Measurements from ENCODE around the gene PRRC2C. TPM values are rescaled to one million over a fixed set of nuclear protein-coding genes. Genes with fewer than 3 reads are reported as not detected.

Gene PRRC2C
- total RNA-seq, 2 experiments from 2014 or later = 357 to 387 TPM

DNA sequence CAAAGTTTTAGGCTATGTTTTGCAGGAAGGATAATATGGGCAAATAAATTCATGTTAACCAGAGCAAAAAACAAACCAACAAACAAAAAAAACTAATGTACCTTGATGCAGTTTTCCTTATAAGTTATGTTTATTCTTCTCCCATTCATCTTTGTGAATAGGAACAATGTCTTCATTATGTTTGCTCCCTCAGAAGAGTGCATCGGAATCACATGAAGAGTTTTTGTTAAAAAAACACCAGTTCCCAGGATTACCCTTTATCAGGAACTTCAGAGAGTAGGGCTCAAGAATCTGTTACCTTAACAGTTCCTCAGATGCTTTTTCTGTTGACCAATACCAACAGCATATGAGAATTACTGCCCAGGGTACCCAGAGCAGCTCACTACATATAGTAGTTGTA lies 14.6 kb upstream of the PRRC2C start:
- H3K9me3 Mint-ChIP-seq = no peaks in the 10 kb centered on the region
- Histone ChIP-seq H3K27ac (ENCODE audit: low read depth in 1 of 2, low read length in 2 of 2) (no peak overlapping the region), H3K9me3 (ENCODE audit: control insufficient read depth in 1 of 2, insufficient read depth in 1 of 2, low read length in 2 of 2) (no peaks in the 10 kb centered on the region), H3K4me3 (ENCODE audit: low read length) (no peak overlapping the region), H3K4me1 (ENCODE audit: insufficient read depth, low read length) (no peaks in the 10 kb centered on the region), H3K27me3 (ENCODE audit: control insufficient read depth in 1 of 2, insufficient read depth in 2 of 2, low read length in 2 of 2) (no peaks in the 10 kb centered on the region), H3K36me3 (ENCODE audit: insufficient read depth, low read length) (no peaks in the 10 kb centered on the region)
- TF ChIP-seq CTCF (IDR thresholded peaks at IDR 0.05) = no peak
- H3K4me1 Mint-ChIP-seq (ENCODE audit: low read depth) = no peaks in the 10 kb centered on the region
- no peak for ATAC-seq (ENCODE audit: poor library complexity)
- DNase-seq = no peak
- POLR2A ChIA-PET = no interaction called here
- intact Hi-C loops (cut with DNase I, micrococcal nuclease) = no loop called here
- no peak overlapping the region for H3K27ac Mint-ChIP-seq
- H3K27me3 Mint-ChIP-seq = no peaks in the 10 kb centered on the region
- H3K36me3 Mint-ChIP-seq (ENCODE audit: low read depth) = no peaks in the 10 kb centered on the region
- H3K4me3 Mint-ChIP-seq = no peak overlapping the region
- CTCF ChIA-PET = no interaction called here

GRCh38 chr1:171472183-171472647 lies 13.1 kb upstream of the PRRC2C start:
- H3K27ac ChIP-seq (ENCODE audit: low read depth in 1 of 2, low read length in 2 of 2) = no peak overlapping the region
- no peak overlapping the region for H3K4me3 ChIP-seq (ENCODE audit: low read length)
- H3K27me3 Mint-ChIP-seq = no peaks in the 10 kb centered on the region
- TF ChIP-seq CTCF (IDR thresholded peaks at IDR 0.05) = no peak
- no peak overlapping the region for H3K4me3 Mint-ChIP-seq
- H3K4me1 ChIP-seq (ENCODE audit: insufficient read depth, low read length) = no peaks in the 10 kb centered on the region
- no peaks in the 10 kb centered on the region for H3K27me3 ChIP-seq (ENCODE audit: control insufficient read depth in 1 of 2, insufficient read depth in 2 of 2, low read length in 2 of 2)
- DNase-seq (no peak), ATAC-seq (ENCODE audit: poor library complexity) (no peak)
- intact Hi-C loops (cut with DNase I, micrococcal nuclease) = no loop called here
- H3K9me3 ChIP-seq (ENCODE audit: control insufficient read depth in 1 of 2, insufficient read depth in 1 of 2, low read length in 2 of 2) = no peaks in the 10 kb centered on the region
- no peaks in the 10 kb centered on the region for H3K4me1 Mint-ChIP-seq (ENCODE audit: low read depth)
- ChIA-PET POLR2A (no interaction called here), CTCF (interaction anchor here (1.3 kb wide), 1 partner anchor 13 kb away, joined by 3 read pairs; no protein-coding TSS in a partner anchor)
- H3K36me3 Mint-ChIP-seq (ENCODE audit: low read depth) = no peaks in the 10 kb centered on the region
- H3K27ac Mint-ChIP-seq = no peak overlapping the region
- H3K36me3 ChIP-seq (ENCODE audit: insufficient read depth, low read length) = no peaks in the 10 kb centered on the region
- no peaks in the 10 kb centered on the region for H3K9me3 Mint-ChIP-seq

- H3K27ac Mint-ChIP-seq = no peak overlapping the region
- no peaks in the 10 kb centered on the region for H3K4me1 ChIP-seq (ENCODE audit: insufficient read depth, low read length)
- H3K9me3 ChIP-seq (ENCODE audit: control insufficient read depth in 1 of 2, insufficient read depth in 1 of 2, low read length in 2 of 2) = no peaks in the 10 kb centered on the region
- H3K36me3 ChIP-seq (ENCODE audit: insufficient read depth, low read length) = no peaks in the 10 kb centered on the region
- no peaks in the 10 kb centered on the region for H3K27me3 ChIP-seq (ENCODE audit: control insufficient read depth in 1 of 2, insufficient read depth in 2 of 2, low read length in 2 of 2)
- intact Hi-C loops (cut with DNase I, micrococcal nuclease) = no loop called here
- no peak overlapping the region for H3K27ac ChIP-seq (ENCODE audit: low read depth in 1 of 2, low read length in 2 of 2)
- no peak for TF ChIP-seq CTCF (IDR thresholded peaks at IDR 0.05)
- ChIA-PET CTCF (interaction anchor here (0.7 kb wide), 1 partner anchor 9 kb away, joined by 3 read pairs; the partner anchor contains the start of gene PRRC2C), POLR2A (interaction anchor here (1.1 kb wide), 1 partner anchor 8 kb away, joined by 3 read pairs; the partner anchor contains the start of gene PRRC2C)
- no peak for DNase-seq
- no peaks in the 10 kb centered on the region for H3K27me3 Mint-ChIP-seq
- H3K36me3 Mint-ChIP-seq (ENCODE audit: low read depth) = no peaks in the 10 kb centered on the region
- H3K9me3 Mint-ChIP-seq = no peaks in the 10 kb centered on the region
- no peak for ATAC-seq (ENCODE audit: poor library complexity)
- no peak overlapping the region for H3K4me3 ChIP-seq (ENCODE audit: low read length)
- no peaks in the 10 kb centered on the region for H3K4me1 Mint-ChIP-seq (ENCODE audit: low read depth)
- H3K4me3 Mint-ChIP-seq = no peak overlapping the region
Measured at GRCh38 chr1:171476829-171477228, 8.5 kb upstream of the PRRC2C start.

Data from CD4-positive, alpha-beta T cell (primary cell).